ENCODE results near the gene CDK3.
A peak's percentile ranks its signal among the peaks of the same experiment; 100 is the strongest.

The CDK3 gene

GRCh38 chr17:75991396-75991795, 9.3 kb upstream of the CDK3 start:
- CTCF ChIA-PET: interaction anchor here (0.9 to 6.0 kb wide), 6 partner anchors 9 to 130 kb away, joined by 4 to 25 read pairs (median 4); partner anchors contain the start of gene CDK3
- POLR2A ChIA-PET: no interaction called here
- DNase-seq (ENCODE audit: extremely low spot score): no peak
- TF ChIP-seq CTCF (IDR thresholded peaks at IDR 0.05; ENCODE audit: control extremely low read depth, extremely low read depth, low read depth, missing control alignments): no peak

- CTCF ChIA-PET: interaction anchor here (0.8 to 17.8 kb wide), 5 partner anchors 9 to 90 kb away, joined by 3 to 266 read pairs (median 10); partner anchors contain the start of gene MRPL38
- no peak for TF ChIP-seq CTCF (IDR thresholded peaks at IDR 0.05; ENCODE audit: control extremely low read depth, extremely low read depth, low read depth, missing control alignments)
- POLR2A ChIA-PET: no interaction called here
- no peak for DNase-seq (ENCODE audit: extremely low spot score)
Measured at GRCh38 chr17:75994802-75995370, 5.8 kb upstream of the CDK3 start.

DNA sequence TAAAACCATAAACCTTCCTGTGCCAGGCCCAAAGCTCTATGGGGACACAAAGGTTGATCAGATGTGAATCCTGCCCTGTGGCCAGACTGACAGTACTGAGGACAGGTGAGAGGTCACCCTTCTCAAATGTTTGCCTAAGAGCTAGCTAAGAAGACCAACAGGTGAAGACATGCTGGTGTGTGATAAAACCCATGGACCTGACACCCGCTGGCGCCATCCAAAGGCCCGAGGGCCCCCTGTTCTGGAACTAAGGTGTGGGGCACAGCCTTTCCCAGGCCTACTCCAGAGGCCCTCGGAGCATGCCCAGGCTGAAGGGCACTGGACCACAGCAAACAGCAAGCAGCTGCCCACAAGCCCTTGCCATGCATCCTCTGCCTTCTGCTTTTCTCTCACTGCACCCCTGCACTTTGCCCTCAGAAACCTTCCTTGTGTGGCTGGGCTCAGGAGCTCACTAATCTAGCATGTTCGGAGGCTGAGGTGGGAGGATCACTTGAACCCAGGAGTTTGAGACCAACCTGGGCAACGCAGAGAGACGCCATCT, 5.2 kb upstream of the CDK3 start:
- no peak for TF ChIP-seq CTCF (IDR thresholded peaks at IDR 0.05; ENCODE audit: control extremely low read depth, extremely low read depth, low read depth, missing control alignments)
- no peak for DNase-seq (ENCODE audit: extremely low spot score)
- ChIA-PET POLR2A (no interaction called here), CTCF (interaction anchor here (1.8 to 17.8 kb wide), 4 partner anchors 11 to 90 kb away, joined by 5 to 266 read pairs (median 10); partner anchors contain the start of gene MRPL38)

GRCh38 chr17:75996665-75997590, 3.7 kb upstream of the CDK3 start:
- peak; percentile 63 for DNase-seq (ENCODE audit: extremely low spot score)
- no peak for TF ChIP-seq CTCF (IDR thresholded peaks at IDR 0.05; ENCODE audit: control extremely low read depth, extremely low read depth, low read depth, missing control alignments)
- ChIA-PET POLR2A (interaction anchor here (1.2 kb wide), 1 partner anchor 13 kb away, joined by 3 read pairs; no protein-coding TSS in a partner anchor), CTCF (interaction anchor here (0.8 to 17.8 kb wide), 5 partner anchors 9 to 187 kb away, joined by 3 to 266 read pairs (median 10); partner anchors contain the start of gene MRPL38)

GRCh38 chr17:75998327-75998795, 2.3 kb upstream of the CDK3 start:
- ChIA-PET POLR2A (no interaction called here), CTCF (interaction anchor here (1.2 to 17.8 kb wide), 5 partner anchors 15 to 185 kb away, joined by 3 to 266 read pairs (median 4); partner anchors contain the start of genes EXOC7 and MRPL38)
- no peak for DNase-seq (ENCODE audit: extremely low spot score)
- no peak for TF ChIP-seq CTCF (IDR thresholded peaks at IDR 0.05; ENCODE audit: control extremely low read depth, extremely low read depth, low read depth, missing control alignments)
